Astrocyte (in vitro differentiated cells and primary cell): ENCODE measurements around the gene ZFAND6. TPM values are rescaled to one million over a fixed set of nuclear protein-coding genes. Genes with fewer than 3 reads are reported as not detected.

Source experiments
- DNase-seq: peaks from one replicate; pipeline ENCODE4 v3.0.0-alpha.2; 2010; ENCODE audit warnings: low read depth
- FAIRE-seq: peaks from 2 replicates; lab custom pipeline; 2011; peaks lifted over from hg19 to GRCh38; lab: Jason Lieb, UNC
- H2AFZ ChIP-seq: 2 replicates; pipeline ENCODE4 v1.6.0; 2012; ENCODE audit warnings: low read depth, low read length, inconsistent platforms
- H3K27ac ChIP-seq: 2 replicates; pipeline ENCODE4 v1.5.1; 2011; ENCODE audit warnings: low read depth, low read length, inconsistent platforms
- H3K27me3 ChIP-seq: 2 replicates; pipeline ENCODE4 v1.6.0; 2011; ENCODE audit warnings: low read length, inconsistent platforms; ENCODE audit not compliant: insufficient read depth
- H3K36me3 ChIP-seq: 2 replicates; pipeline ENCODE4 v1.5.1; 2011; ENCODE audit warnings: low read length, inconsistent platforms; ENCODE audit not compliant: insufficient read depth
- H3K4me1 ChIP-seq: 2 replicates; pipeline ENCODE4 v1.5.1; 2011; ENCODE audit warnings: low read length, inconsistent platforms; ENCODE audit not compliant: insufficient read depth
- H3K4me2 ChIP-seq: 2 replicates; pipeline ENCODE4 v1.6.0; 2012; ENCODE audit warnings: low read length, inconsistent platforms
- H3K4me3 ChIP-seq: 2 replicates; pipeline ENCODE4 v1.5.1; 2011; ENCODE audit warnings: low read depth, mild to moderate bottlenecking, low read length, inconsistent platforms; ENCODE audit not compliant: insufficient read depth
- H3K79me2 ChIP-seq: 2 replicates; pipeline ENCODE4 v1.6.0; 2012; ENCODE audit warnings: mild to moderate bottlenecking, low read length, inconsistent platforms; ENCODE audit not compliant: insufficient read depth
- H3K9ac ChIP-seq: 2 replicates; pipeline ENCODE4 v1.6.0; 2012; ENCODE audit warnings: mild to moderate bottlenecking, low read length, inconsistent platforms
- H3K9me3 ChIP-seq: 2 replicates; pipeline ENCODE4 v1.5.1; 2012; ENCODE audit warnings: low read depth, mild to moderate bottlenecking, low read length, inconsistent platforms; ENCODE audit not compliant: insufficient read depth
- H4K20me1 ChIP-seq: 2 replicates; pipeline ENCODE4 v1.6.0; 2012; ENCODE audit warnings: low read length, inconsistent platforms; ENCODE audit not compliant: insufficient read depth
- H3K27ac Mint-ChIP-seq: one replicate; pipeline ENCODE4 v1.8.0; 2021; ENCODE audit warnings: mild to moderate bottlenecking, mixed read lengths; ENCODE audit not compliant: unreplicated experiment
- H3K27me3 Mint-ChIP-seq: one replicate; pipeline ENCODE4 v1.8.0; 2021; ENCODE audit warnings: low read depth, mixed read lengths; ENCODE audit not compliant: unreplicated experiment
- H3K36me3 Mint-ChIP-seq: one replicate; pipeline ENCODE4 v1.8.0; 2021; ENCODE audit warnings: low read depth, mixed read lengths; ENCODE audit not compliant: unreplicated experiment
- H3K4me1 Mint-ChIP-seq: one replicate; pipeline ENCODE4 v1.8.0; 2021; ENCODE audit warnings: low read depth, mixed read lengths; ENCODE audit not compliant: unreplicated experiment
- H3K4me3 Mint-ChIP-seq: one replicate; pipeline ENCODE4 v1.8.0; 2021; ENCODE audit warnings: mild to moderate bottlenecking, moderate library complexity, mixed read lengths; ENCODE audit not compliant: unreplicated experiment
- H3K9me3 Mint-ChIP-seq: one replicate; pipeline ENCODE4 v1.8.0; 2021; ENCODE audit warnings: mild to moderate bottlenecking, mixed read lengths; ENCODE audit not compliant: unreplicated experiment
- EZH2 ChIP-seq: IDR thresholded peaks from 2 replicates; pipeline ENCODE4 v1.6.1; 2012; ENCODE audit warnings: mild to moderate bottlenecking, low read length, inconsistent platforms; ENCODE audit not compliant: insufficient read depth
- total RNA-seq: library from RNA; stranded (reverse); gene quantifications from 2 replicates; pipeline ENCODE4 v1.2.1, GENCODE V29; 2021
- TF ChIP-seq, protein P1 (sequence below): IDR thresholded peaks from 2 replicates; pipeline ENCODE4 v1.5.1; 2011; ENCODE audit warnings: low read depth, mild to moderate bottlenecking, inconsistent platforms, low read length, moderate library complexity; ENCODE audit not compliant: insufficient read depth

ZFAND6 gene
- total RNA-seq, 1 donor from 2014 or later, result 70.0 TPM

DNA sequence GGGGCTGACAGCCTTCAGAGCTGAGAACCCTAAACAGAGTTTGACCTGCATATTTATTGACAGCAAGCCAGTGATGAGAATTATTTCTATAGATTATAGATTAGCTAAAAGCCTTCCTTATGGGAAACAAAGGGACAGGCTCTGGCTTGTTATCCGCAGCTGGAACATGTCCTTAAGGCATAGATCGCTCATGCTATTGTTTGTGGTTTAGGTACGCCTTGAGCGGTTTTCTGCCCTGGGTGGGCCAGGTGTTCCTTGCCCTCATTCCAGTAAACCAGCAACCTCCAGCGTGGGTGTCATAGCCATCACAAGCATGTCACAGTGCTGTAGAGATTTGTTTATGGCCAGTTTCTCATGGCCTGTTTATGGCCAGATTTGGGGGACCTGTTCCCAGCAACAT, 83.2 kb downstream of the ZFAND6 start:
- Histone ChIP-seq H3K9me3 (no peaks in the 10 kb centered on the region), H4K20me1 (no peaks in the 10 kb centered on the region), H3K9ac (no peak overlapping the region), H3K36me3 (no peaks in the 10 kb centered on the region), H3K4me3 (no peak overlapping the region), H3K27ac (no peak overlapping the region), H3K4me1 (no peaks in the 10 kb centered on the region), H3K27me3 (no peaks in the 10 kb centered on the region), H3K79me2 (no peaks in the 10 kb centered on the region), H2AFZ (no peak overlapping the region), H3K4me2 (no peak overlapping the region)
- TF ChIP-seq, protein P1, sequence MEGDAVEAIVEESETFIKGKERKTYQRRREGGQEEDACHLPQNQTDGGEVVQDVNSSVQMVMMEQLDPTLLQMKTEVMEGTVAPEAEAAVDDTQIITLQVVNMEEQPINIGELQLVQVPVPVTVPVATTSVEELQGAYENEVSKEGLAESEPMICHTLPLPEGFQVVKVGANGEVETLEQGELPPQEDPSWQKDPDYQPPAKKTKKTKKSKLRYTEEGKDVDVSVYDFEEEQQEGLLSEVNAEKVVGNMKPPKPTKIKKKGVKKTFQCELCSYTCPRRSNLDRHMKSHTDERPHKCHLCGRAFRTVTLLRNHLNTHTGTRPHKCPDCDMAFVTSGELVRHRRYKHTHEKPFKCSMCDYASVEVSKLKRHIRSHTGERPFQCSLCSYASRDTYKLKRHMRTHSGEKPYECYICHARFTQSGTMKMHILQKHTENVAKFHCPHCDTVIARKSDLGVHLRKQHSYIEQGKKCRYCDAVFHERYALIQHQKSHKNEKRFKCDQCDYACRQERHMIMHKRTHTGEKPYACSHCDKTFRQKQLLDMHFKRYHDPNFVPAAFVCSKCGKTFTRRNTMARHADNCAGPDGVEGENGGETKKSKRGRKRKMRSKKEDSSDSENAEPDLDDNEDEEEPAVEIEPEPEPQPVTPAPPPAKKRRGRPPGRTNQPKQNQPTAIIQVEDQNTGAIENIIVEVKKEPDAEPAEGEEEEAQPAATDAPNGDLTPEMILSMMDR, result no peak
- no peak for TF ChIP-seq EZH2
- Mint-ChIP-seq H3K27ac (no peak overlapping the region), H3K9me3 (no peaks in the 10 kb centered on the region), H3K36me3 (peaks cover 2% of the 10 kb centered on the region), H3K4me1 (no peaks in the 10 kb centered on the region), H3K4me3 (no peak overlapping the region), H3K27me3 (no peaks in the 10 kb centered on the region)
- DNase-seq, result no peak
- FAIRE-seq, result no peak

- Histone ChIP-seq H3K27me3 (no peaks in the 10 kb centered on the region), H3K9ac (no peak overlapping the region), H3K79me2 (peaks cover 4% of the 10 kb centered on the region), H3K27ac (no peak overlapping the region), H3K4me2 (no peak overlapping the region), H3K4me3 (no peak overlapping the region), H2AFZ (no peak overlapping the region), H4K20me1 (no peaks in the 10 kb centered on the region), H3K9me3 (no peaks in the 10 kb centered on the region), H3K36me3 (no peaks in the 10 kb centered on the region), H3K4me1 (peaks cover 11% of the 10 kb centered on the region)
- no peak overlapping the region for H3K27ac Mint-ChIP-seq
- peaks cover 2% of the 10 kb centered on the region for H3K27me3 Mint-ChIP-seq
- no peak for FAIRE-seq
- peaks cover 7% of the 10 kb centered on the region for H3K36me3 Mint-ChIP-seq
- peaks cover 25% of the 10 kb centered on the region for H3K4me1 Mint-ChIP-seq
- no peak overlapping the region for H3K4me3 Mint-ChIP-seq
- no peaks in the 10 kb centered on the region for H3K9me3 Mint-ChIP-seq
- no peak for DNase-seq
- TF ChIP-seq, protein P1, result no peak
- no peak for TF ChIP-seq EZH2
Observed at GRCh38 chr15:80151148-80151547, 91.7 kb downstream of the ZFAND6 start.

- no peak for DNase-seq
- Histone ChIP-seq H3K4me2 (peak overlapping the region; percentile 85), H3K27ac (no peak overlapping the region), H3K9me3 (no peaks in the 10 kb centered on the region), H3K27me3 (no peaks in the 10 kb centered on the region), H4K20me1 (no peaks in the 10 kb centered on the region), H3K36me3 (no peaks in the 10 kb centered on the region), H3K9ac (no peak overlapping the region), H3K4me3 (no peak overlapping the region), H3K79me2 (peaks cover 4% of the 10 kb centered on the region), H2AFZ (no peak overlapping the region), H3K4me1 (peaks cover 11% of the 10 kb centered on the region)
- Mint-ChIP-seq H3K4me3 (peak overlapping the region; percentile 81), H3K36me3 (peaks cover 9% of the 10 kb centered on the region), H3K9me3 (no peaks in the 10 kb centered on the region), H3K27ac (no peak overlapping the region), H3K27me3 (peaks cover 2% of the 10 kb centered on the region), H3K4me1 (peaks cover 25% of the 10 kb centered on the region)
- FAIRE-seq, result no peak
- TF ChIP-seq EZH2, result no peak
- TF ChIP-seq, protein P1, result no peak
Observed at GRCh38 chr15:80151576-80151975, 92.1 kb downstream of the ZFAND6 start.
